BLaER1 (cell line): Measurements from ENCODE around the gene CIAO3.

Experiments
- H3K27ac ChIP-seq: shearing (Covaris generic); formaldehyde crosslinking; 2 replicates; pipeline ENCODE4 v1.8.1; 2022
- H3K27me3 ChIP-seq: shearing (Covaris generic); formaldehyde crosslinking; 2 replicates; pipeline ENCODE4 v1.8.1; 2022
- H3K36me3 ChIP-seq: shearing (Covaris generic); formaldehyde crosslinking; 2 replicates; pipeline ENCODE4 v1.8.1; 2022
- H3K4me1 ChIP-seq: shearing (Covaris generic); formaldehyde crosslinking; 2 replicates; pipeline ENCODE4 v1.8.1; 2022
- H3K4me2 ChIP-seq: shearing (Covaris generic); formaldehyde crosslinking; 2 replicates; pipeline ENCODE4 v1.8.1; 2022
- H3K4me3 ChIP-seq: shearing (Covaris generic); formaldehyde crosslinking; 2 replicates; pipeline ENCODE4 v1.8.1; 2022
- H3K9ac ChIP-seq: shearing (Covaris generic); formaldehyde crosslinking; 2 replicates; pipeline ENCODE4 v1.8.1; 2022
- H3K9me3 ChIP-seq: shearing (Covaris generic); formaldehyde crosslinking; 2 replicates; pipeline ENCODE4 v1.8.1; 2022
- H4K20me1 ChIP-seq: shearing (Covaris generic); formaldehyde crosslinking; 2 replicates; pipeline ENCODE4 v1.8.1; 2022
- Cebpa-rat ChIP-seq: shearing (Covaris generic); IDR thresholded peaks from 2 replicates; pipeline ENCODE4 v1.8.1; 2022

The CIAO3 gene

DNA sequence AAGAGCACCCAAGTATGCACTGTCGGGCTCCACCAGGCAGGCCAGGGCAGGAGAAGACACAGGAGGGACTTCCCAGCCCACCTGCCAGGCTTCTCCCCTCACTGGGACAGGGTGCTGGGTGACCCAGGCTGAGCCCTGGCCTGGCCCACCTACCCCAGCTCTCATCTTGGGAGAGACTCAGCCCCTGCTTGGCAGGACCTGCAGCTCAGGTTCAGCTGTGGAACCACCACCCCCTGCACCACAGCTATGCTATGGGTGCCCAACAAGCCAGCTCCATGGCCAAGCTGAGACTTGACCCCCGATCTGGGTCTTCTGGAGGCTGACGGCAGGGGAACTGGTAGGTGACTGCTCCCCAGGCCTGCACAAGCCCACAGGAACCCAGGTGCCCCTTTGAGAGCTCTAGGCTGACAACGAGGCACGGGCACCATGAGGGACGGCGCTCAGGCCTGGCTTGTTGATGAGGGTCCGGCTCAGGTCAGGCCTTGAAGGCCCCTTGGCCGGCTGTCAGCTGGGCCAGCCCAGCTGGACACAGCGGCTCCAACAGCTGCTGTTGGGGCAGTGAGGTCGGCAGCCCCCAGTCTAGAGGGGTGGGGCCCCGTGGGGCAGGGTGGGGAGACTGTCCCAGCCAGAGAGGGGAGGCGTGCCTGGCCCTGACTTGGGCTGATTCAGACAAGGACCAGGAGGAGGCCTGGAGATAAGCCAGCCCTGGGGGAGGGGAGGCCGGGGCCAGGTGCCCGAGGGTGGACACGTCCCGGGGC lies 42.8 kb upstream of the CIAO3 start:
- H3K27me3 ChIP-seq: no peaks in the 10 kb centered on the region
- H3K9ac ChIP-seq: no peak overlapping the region
- no peak for TF ChIP-seq Cebpa-rat
- H3K27ac ChIP-seq: no peak overlapping the region
- H3K36me3 ChIP-seq: peaks cover 32% of the 10 kb centered on the region
- H3K4me2 ChIP-seq: peak overlapping the region; percentile 79
- H3K4me1 ChIP-seq: peaks cover 64% of the 10 kb centered on the region
- peaks cover 43% of the 10 kb centered on the region for H4K20me1 ChIP-seq
- no peaks in the 10 kb centered on the region for H3K9me3 ChIP-seq
- H3K4me3 ChIP-seq: no peak overlapping the region

DNA sequence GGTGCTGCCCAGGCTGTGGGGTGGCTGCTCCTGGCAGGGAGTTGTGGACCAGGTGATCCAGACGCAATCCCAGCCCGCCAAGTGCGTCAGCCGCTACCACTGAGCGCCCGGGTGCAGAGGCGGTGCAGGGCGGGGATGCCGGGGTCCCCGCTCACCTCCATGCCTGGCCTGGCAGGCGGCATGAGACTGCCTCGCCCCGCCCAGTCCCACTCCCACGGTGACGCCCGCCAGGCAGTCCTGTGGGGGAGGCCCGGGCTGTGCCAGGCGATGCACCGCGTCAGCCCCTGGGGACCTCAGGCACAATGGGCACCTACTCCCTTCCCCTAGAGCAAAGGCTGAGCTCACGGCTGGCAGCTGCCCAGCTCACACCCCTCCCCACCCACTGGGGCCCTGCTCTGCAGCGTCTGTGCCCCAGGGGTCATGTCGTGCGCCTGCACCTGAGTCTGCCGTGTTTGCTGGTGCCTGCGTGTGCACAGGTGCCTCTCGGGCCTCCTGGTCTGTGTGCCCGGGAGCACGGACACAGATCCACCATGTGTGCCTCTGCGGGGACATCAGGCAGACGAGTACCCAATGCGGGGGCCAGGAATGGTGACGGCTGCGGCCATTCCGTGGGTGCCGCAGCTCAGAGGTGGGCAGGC lies 42.1 kb upstream of the CIAO3 start:
- H3K27me3 ChIP-seq: no peaks in the 10 kb centered on the region
- peaks cover 41% of the 10 kb centered on the region for H4K20me1 ChIP-seq
- H3K4me1 ChIP-seq: peaks cover 71% of the 10 kb centered on the region
- peaks cover 32% of the 10 kb centered on the region for H3K36me3 ChIP-seq
- H3K27ac ChIP-seq: no peak overlapping the region
- H3K4me3 ChIP-seq: no peak overlapping the region
- no peaks in the 10 kb centered on the region for H3K9me3 ChIP-seq
- no peak overlapping the region for H3K9ac ChIP-seq
- peak overlapping the region; percentile 79 for H3K4me2 ChIP-seq
- no peak for TF ChIP-seq Cebpa-rat

GRCh38 chr16:782258-782657 lies 41.5 kb upstream of the CIAO3 start:
- Histone ChIP-seq H3K9me3 (no peaks in the 10 kb centered on the region), H3K9ac (peak overlapping the region; percentile 10; the same call in 1 of the 2 replicates), H3K27me3 (no peaks in the 10 kb centered on the region), H3K4me2 (peak overlapping the region; percentile 79), H3K27ac (no peak overlapping the region), H3K4me3 (no peak overlapping the region), H4K20me1 (peaks cover 35% of the 10 kb centered on the region), H3K36me3 (peaks cover 31% of the 10 kb centered on the region), H3K4me1 (peaks cover 72% of the 10 kb centered on the region)
- TF ChIP-seq Cebpa-rat: no peak

DNA sequence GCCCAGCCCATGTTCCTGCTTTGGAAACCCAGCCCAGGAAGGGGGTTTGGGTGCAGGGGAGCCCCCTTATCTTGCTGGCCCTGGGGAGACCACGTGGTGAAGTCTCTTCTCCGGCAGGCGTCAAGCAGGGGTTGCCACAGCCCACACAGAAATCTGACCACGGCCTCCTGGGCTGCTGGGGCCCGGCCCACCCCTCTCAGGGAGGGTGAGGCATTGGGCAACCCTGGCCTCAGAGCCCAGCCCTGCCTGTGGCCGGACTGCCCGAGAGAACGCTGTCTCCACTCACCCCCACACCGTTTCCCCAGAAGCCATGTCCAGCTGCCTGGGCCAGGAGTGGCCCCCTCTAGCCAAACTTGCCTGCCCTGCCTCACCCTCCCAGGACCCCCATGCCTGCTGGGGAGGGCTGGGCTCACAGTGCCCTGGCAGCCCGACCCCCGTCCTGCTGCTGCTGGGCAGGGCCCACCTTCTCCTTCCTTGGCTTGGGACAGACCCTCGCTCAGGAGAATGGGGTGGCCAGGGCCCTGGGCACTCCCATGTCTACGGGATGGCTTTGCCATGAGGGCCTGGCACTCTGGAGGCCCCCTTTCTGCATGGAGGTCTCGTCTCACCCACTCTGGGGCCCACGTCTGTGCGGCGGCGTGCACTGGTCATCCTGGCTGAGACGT lies 40.7 kb upstream of the CIAO3 start:
- H4K20me1 ChIP-seq: peaks cover 27% of the 10 kb centered on the region
- no peak overlapping the region for H3K27ac ChIP-seq
- H3K9ac ChIP-seq: no peak overlapping the region
- H3K4me2 ChIP-seq: no peak overlapping the region
- TF ChIP-seq Cebpa-rat: no peak
- H3K4me3 ChIP-seq: no peak overlapping the region
- peaks cover 23% of the 10 kb centered on the region for H3K36me3 ChIP-seq
- H3K4me1 ChIP-seq: peaks cover 73% of the 10 kb centered on the region
- no peaks in the 10 kb centered on the region for H3K9me3 ChIP-seq
- H3K27me3 ChIP-seq: no peaks in the 10 kb centered on the region

DNA sequence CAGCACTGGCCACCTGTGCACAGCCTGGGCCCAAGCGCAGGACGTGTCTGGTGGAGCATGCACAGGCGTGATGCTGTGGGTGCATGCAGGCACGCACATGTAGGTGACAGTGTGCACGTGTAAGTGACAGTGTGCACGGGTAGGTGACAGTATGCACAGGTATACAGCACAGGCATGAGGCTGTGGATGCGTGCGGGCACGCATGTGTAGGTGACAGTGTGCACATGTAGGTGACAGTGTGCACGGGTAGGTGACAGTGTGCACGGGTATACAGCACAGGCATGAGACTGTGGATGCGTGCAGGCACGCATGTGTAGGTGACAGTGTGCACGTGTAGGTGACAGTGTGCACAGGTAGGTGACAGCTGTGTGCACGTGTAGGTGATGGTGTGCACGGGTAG lies 39.5 kb upstream of the CIAO3 start:
- no peaks in the 10 kb centered on the region for H3K9me3 ChIP-seq
- no peak overlapping the region for H3K27ac ChIP-seq
- H4K20me1 ChIP-seq: peaks cover 15% of the 10 kb centered on the region
- H3K36me3 ChIP-seq: peaks cover 13% of the 10 kb centered on the region; the same call in 1 of the 2 replicates
- peaks cover 73% of the 10 kb centered on the region for H3K4me1 ChIP-seq
- H3K27me3 ChIP-seq: no peaks in the 10 kb centered on the region
- no peak overlapping the region for H3K9ac ChIP-seq
- TF ChIP-seq Cebpa-rat: no peak
- H3K4me3 ChIP-seq: no peak overlapping the region
- H3K4me2 ChIP-seq: no peak overlapping the region

DNA sequence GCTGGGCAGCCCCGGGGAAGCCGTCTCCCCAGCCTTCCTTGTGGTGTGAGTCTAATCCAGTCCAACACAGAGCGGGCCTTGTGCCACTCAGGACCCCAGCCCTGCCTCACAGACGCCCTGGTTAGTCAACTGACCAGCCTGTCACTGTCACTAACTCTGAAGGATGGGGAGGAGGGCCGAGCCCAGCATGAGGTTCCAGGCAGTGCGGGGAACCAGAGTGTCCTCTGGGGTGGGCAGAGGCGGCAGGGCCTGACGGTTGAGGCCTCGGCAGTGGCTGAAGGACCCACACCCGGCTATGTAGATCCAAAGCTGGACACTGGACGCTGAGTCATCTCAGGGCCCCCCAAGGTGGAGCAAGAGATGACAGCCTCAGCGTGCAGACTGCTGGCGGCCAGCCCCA lies 38.8 kb upstream of the CIAO3 start:
- H3K36me3 ChIP-seq: 0 out of 2 replicates have a peak, but pooled peaks cover 5% of the 10 kb centered on the region
- no peaks in the 10 kb centered on the region for H3K27me3 ChIP-seq
- H3K4me3 ChIP-seq: no peak overlapping the region
- peaks cover 8% of the 10 kb centered on the region for H4K20me1 ChIP-seq
- peaks cover 65% of the 10 kb centered on the region for H3K4me1 ChIP-seq
- TF ChIP-seq Cebpa-rat: no peak
- H3K9me3 ChIP-seq: no peaks in the 10 kb centered on the region
- no peak overlapping the region for H3K4me2 ChIP-seq
- H3K27ac ChIP-seq: no peak overlapping the region
- no peak overlapping the region for H3K9ac ChIP-seq

DNA sequence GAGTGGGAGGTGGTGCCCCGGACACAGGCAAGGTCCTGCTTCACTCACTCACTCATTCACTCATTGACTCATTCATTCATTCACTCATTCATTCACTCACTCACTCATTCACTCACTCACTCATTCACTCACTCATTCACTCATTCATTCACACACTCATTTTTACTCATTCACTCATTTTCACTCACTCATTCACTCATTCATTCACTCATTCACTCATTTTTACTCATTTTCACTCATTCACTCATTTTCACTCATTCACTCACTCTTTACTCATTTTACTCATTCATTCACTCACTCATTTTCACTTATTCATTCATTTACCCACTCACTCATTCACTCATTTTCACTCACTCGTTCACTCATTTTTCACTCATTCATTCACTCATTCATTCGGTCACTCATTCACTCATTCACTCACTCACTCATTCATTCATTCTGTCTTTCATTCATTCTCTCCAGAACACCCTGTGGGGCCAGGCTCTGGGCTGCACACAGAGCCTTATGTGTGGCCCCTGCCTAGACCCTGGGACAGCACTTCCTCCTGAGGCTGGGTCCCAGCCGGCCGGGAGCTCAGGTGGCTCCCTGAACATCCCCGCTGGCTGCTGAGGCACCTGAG lies 38.2 kb upstream of the CIAO3 start:
- Histone ChIP-seq H3K27me3 (no peaks in the 10 kb centered on the region), H3K9me3 (no peaks in the 10 kb centered on the region), H3K4me2 (peak overlapping the region; percentile 84), H4K20me1 (peaks cover 2% of the 10 kb centered on the region; the same call in 1 of the 2 replicates), H3K36me3 (0 out of 2 replicates have a peak, but pooled peaks cover under 1% of the 10 kb centered on the region), H3K4me1 (peaks cover 61% of the 10 kb centered on the region), H3K9ac (no peak overlapping the region), H3K4me3 (no peak overlapping the region), H3K27ac (no peak overlapping the region)
- TF ChIP-seq Cebpa-rat: no peak

DNA sequence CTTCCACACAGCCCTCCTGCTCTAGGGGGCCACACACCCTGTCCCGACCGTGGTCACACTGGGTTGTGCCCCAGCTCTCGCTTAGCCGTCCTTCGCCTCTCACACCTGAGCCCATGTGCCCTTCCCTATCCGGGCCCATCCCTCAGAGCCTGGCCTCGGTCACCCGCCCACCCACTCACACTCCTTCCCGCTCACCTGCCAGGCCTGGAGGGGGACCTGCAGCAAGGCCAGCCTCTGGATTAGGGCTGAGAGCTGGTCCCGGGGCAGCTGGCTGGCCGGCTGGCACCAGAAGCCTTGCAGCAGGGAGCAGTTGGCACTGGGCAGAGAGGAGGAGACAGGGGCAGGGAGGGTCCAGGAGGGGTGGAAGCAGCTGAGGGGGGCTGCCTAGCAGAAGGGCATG lies 37.6 kb upstream of the CIAO3 start:
- Histone ChIP-seq H3K4me2 (peak overlapping the region; percentile 84), H4K20me1 (no peaks in the 10 kb centered on the region), H3K4me3 (peak overlapping the region; percentile 32; the same call in 1 of the 2 replicates), H3K36me3 (no peaks in the 10 kb centered on the region), H3K9me3 (no peaks in the 10 kb centered on the region), H3K27me3 (no peaks in the 10 kb centered on the region), H3K9ac (peak overlapping the region; percentile 54; the same call in 1 of the 2 replicates), H3K4me1 (peaks cover 56% of the 10 kb centered on the region), H3K27ac (peak overlapping the region; percentile 62)
- no peak for TF ChIP-seq Cebpa-rat

- Histone ChIP-seq H4K20me1 (no peaks in the 10 kb centered on the region), H3K9ac (peak overlapping the region; percentile 54), H3K9me3 (no peaks in the 10 kb centered on the region), H3K4me2 (peak overlapping the region; percentile 84), H3K27me3 (no peaks in the 10 kb centered on the region), H3K4me3 (peak overlapping the region; percentile 32; the same call in 1 of the 2 replicates), H3K36me3 (no peaks in the 10 kb centered on the region), H3K4me1 (peaks cover 50% of the 10 kb centered on the region), H3K27ac (peak overlapping the region; percentile 62)
- TF ChIP-seq Cebpa-rat: no peak
Observed at GRCh38 chr16:777826-778225, 37.0 kb upstream of the CIAO3 start.
